GM18511 (cell line): Measurements from ENCODE around the gene CTNND2.
"Not testable (repeated sequence)": the region's sequence is repeated elsewhere in the genome, so short reads cannot be mapped to it uniquely, and the experiment has no call there.

Experiments
- ATAC-seq: cut with Tn5 transposase; IDR thresholded peaks from one replicate; pipeline ENCODE4 v1.9.1; 2021; ENCODE audit warnings: mild to moderate bottlenecking, moderate library complexity; ENCODE audit not compliant: unreplicated experiment

The CTNND2 gene

DNA sequence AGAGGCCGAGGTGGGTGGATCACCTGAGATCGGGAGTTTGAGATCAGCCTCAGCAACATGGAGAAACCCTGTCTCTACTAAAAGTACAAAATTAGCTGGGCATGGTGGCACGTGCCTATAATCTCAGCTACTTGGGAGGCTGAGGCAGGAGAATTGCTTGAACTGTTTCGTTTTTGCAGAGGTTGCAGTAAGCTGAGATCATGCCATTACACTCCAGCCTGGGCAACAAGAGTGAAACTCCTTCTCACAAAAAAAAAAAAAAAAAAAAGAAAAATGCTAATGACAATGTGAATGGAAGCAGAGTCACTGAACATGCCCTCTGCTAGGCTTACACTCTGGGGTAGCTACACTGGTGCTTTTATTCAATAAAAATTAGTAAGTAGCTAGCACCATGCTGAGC lies 899.7 kb downstream of the CTNND2 start:
- ATAC-seq, result not testable (repeated sequence)

DNA sequence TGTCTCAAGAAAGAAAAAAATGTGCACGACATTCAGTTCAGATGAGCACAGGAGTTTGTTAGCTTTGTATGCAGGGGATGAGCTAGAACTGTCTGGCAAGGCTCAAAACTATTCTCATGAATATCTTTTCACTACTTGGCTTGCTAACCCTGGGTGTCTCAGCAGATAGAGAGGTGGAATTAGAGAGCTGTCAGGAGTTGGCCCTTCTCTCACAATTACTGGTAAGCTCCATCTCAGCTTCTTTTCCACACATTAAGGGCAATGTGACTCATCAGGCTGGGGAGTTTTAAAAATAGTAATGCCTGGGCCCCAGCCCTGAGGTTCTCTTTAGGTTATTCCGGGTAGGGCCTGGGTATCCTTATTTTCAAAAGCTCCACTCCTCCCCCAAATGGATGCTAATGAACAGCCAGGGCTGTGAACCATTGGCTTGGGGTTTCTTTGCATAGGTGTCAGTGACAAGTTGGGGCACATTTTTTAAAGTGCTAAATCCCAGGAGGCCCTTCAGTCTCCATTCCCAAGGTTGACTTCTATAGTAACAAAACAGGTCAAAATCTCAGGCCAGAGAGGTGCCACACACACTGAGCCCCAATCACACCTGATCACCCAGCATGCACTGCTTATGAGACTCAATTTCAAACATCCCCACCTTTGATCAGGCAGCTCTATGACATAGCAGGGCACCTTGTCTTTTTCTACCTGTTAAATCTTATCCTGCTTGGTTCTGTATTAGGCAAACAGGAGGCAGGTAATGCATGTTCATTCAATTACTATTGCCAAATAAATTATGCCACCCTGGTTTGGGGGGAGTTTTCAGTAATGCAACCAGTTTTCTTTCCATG lies 903.5 kb downstream of the CTNND2 start:
- ATAC-seq, result no peak

DNA sequence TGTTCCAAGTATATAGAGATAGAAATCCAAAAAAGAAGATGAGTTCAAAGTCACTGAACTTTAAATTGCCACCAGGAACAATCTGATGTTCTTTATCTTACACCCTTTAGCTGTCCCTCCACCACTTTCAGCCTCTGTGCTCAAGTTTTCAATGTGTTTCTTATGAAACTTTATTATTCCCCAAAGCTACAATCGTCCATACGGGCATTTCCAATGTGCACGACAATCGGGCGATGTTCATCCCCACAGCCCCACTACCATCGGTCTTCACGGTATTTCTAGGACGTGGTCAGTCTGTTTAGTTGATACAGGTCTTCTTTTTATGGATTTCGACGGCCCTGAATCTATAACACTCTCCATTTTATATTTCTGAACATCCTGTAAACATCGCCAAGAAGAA lies 904.5 kb downstream of the CTNND2 start:
- no peak for ATAC-seq

DNA sequence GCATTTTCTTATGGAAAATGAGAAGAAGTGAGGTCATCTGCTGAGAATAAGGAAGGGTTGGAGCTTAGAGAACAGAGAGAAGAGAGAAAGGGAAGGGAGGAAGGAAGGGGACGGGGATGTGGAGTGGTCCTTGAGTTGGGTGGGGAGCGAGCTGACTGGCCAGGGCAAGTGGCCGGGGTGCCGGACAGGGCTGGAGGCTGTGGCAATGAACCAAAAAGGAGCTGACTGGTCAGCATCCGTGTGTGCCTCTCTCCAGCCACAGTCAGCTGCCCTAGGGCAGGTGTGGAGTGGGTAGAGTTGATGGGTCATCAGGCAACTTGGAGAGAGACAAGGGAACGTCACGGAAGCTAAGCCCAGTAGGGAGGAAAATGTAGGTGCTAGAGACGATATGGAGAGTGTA lies 908.4 kb downstream of the CTNND2 start:
- no peak for ATAC-seq

DNA sequence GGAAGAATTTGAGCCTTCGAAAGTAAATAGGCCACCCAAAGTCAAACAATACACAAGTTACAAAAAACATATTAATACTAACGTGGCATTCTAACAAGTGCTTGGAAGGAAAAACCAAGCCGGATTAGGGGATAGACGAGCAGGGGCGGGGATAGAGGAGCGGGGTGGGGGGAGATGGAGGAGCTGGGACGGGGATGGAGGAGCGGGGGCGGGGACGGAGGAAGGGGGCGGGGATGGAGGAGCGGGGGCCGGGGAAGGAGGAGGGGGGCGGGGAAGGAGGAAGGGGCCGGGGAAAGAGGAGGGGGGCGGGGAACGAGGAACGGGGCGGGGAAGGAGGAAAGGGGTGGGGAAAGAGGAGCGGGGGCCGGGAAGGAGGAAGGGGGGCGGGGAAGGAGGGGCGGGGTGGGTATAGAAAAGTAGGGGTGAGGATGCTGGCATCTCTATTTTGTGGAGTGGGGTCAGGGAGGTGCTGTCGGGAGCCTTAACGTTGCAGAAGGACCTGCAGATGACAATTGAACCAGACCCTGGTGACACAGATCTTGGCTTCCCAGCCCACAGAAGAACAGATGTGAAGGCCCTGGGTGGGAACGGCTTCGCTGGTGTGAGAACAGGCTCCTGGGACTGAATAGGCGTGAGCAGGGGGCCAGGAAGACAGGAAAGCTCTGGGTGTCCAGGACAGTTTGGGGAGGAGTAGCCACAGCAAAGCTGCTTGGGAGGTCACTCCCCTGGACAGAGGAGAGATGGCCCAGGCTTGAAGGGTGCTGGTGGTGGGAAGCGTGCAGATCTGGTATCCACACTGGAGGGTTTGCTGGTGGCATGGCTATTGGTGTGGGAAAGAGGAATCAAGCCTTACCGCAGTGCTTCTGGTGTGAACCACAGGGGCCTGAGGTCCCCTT lies 909.9 kb downstream of the CTNND2 start:
- ATAC-seq, result no peak

DNA sequence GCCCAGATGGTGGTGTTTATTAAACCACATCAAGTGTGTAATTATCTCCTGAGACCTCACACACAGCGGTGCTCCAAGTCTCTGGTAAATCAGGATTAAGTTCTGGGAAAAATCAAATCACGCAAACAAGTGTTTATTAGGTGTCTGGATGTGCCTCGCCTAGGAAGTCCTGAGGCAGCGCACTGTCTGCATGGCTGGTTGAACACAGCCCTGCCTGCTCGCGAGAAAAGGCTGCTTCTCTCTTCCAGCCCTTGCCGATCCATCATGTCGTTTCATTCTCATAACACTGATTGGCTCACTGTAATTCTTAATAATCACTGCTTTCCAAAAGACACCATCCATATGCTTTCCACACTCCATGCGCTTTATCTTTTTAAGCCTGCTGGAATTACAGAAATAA lies 913.6 kb downstream of the CTNND2 start:
- ATAC-seq, result no peak

DNA sequence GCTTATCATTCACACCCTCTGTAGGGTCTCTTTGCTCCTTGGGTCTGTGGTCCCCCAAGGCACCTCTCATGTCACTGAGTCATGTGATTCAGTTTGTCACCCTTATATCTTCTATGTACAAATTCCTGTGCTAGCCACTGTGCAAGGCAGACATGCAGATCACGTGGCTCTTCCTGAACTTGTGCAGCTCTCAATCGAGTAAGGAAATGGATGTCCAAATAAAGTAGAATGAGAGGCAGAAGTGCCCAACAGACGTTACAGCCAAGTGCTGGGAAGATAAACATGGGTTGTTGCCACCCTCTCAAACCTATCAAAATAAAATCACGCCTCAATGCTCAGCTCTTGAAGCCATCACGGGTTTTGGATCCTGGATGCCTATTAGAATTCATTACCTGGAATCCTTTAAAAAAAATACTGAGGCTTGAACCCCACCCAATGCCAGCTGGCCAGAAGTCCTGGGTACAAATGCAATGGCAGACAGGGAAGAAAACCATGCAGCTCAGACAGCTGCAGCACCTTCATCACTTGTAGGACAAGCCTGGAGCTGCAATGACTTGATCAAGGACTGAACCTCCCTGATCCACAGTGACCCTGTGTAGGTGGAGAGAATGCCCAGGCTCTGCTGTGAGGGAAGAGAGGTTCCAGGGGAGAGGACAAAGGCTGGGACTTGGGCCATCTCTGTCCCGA lies 914.5 kb downstream of the CTNND2 start:
- ATAC-seq, result no peak

DNA sequence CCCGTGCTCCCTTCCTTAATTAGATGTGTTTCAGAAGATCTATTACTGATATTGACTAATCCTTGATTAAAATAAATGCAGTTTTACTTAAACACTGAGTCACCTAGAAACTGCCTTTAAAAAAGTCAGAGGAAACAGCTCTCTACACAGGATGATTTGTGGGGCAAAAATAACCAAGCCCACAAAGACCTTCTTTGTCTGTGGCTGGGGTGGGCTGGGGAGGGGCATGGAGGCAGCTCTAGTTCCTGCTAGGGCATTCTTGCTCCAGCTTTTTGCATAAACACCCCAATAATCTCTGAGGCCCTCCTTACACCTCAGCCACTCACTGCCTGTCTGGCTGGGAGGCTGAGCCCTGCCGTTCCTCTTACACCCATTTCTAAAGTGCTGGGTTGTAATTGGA lies 915.6 kb downstream of the CTNND2 start:
- ATAC-seq, result no peak

DNA sequence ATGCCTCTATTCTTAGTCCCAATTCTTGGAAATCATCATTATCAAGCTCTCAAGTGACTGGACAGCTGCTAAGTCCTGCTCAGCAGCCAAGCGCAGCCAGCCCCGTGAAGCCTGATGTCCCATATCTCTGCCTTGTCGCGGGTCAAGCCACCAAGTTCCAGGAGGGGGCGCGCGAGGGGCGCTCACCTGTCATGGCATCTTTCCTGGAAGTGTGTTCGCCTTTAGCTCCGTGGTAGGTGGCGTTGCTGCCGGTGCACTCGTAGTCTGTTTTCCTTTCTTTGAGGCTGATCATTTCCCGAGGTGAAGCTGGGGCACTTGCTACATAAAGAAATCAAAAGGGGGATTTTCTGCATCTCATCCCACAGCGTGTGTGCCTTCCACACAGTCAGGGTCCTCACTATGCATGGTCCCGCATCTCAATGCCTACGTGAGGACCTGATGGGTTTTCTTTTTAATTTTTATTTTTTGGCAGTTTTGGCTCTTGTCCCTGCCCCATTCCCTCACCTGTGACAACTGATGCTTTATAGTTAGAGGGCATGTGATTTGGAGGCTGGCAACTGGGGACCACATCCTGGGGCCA lies 916.2 kb downstream of the CTNND2 start:
- peak; percentile 90 for ATAC-seq

DNA sequence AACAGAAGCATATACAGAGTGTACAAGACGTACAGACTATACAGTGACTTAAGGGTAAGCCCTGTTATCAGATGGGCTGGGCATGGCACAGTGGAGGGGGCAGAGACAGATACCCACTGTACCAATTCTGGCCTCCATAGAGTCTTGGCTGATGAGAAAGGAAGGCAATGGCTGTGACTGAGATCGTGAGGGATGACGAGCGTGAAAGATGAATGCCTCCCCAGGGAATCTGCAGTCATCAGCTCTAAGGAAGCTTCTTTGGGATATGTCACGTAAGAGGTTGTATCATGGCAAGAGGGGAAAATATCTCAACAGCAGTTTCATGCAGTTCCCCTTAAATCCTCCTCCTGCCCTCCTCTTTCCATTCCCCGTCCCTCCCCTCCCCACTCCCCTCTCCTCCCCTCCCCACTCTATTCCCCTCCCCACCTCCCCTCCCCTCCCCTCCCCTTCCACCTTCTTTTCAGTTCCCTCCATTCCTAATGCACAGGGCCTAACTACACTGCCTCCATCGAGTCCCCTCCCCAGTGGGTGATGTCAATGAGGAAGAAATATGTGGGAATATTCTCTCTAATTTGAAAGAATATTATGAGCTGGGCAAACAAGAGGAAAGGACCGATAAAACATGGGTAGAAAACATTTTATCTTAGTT lies 916.8 kb downstream of the CTNND2 start:
- ATAC-seq, result no peak

DNA sequence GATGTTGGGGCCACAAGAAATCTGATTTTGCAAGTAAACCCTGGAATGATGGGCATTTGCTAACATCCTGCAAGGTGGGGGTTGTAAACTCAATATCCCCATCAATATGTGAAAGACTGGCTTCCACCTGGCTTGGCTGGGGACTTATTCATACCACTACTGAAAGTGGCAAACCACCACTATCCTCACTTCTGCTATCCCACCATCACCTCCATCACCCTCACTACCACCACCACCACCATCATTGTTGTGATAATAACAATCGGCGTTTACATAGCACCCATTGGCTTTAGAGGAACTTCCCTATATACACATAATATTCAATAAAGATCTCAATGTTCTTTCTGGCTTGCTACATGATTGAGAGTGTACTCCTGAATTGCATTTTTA lies 918.5 kb downstream of the CTNND2 start:
- peak; percentile 56 for ATAC-seq

DNA sequence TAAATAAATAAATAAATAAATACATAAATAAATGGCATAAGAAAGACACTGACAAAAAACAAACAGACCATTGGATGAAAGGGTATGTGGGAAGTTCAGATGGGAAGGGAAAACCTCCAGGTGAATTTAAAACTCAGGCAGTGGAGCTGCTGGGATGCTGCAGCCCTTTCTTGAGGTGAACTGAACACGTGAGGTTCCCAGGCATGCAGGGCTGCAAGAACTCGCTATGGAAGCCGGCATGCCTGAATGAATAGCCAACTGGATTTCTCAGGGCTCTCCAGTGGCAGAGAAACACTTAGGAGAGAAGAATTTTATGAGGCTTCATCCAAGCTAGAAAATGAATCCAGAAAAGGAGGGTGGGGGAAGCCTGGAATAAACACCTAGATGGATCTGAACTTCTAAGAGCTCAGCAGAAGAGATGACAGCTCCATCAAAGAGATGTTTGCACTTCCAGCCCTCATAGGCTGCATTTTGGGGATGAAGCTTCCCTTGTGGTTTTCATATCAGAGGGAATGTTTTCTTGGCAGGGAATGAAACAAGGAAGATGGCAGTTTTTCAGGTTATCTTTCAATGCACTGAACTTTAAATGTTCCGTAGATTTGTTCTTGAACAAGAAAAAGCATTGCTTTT lies 919.0 kb downstream of the CTNND2 start:
- no peak for ATAC-seq

DNA sequence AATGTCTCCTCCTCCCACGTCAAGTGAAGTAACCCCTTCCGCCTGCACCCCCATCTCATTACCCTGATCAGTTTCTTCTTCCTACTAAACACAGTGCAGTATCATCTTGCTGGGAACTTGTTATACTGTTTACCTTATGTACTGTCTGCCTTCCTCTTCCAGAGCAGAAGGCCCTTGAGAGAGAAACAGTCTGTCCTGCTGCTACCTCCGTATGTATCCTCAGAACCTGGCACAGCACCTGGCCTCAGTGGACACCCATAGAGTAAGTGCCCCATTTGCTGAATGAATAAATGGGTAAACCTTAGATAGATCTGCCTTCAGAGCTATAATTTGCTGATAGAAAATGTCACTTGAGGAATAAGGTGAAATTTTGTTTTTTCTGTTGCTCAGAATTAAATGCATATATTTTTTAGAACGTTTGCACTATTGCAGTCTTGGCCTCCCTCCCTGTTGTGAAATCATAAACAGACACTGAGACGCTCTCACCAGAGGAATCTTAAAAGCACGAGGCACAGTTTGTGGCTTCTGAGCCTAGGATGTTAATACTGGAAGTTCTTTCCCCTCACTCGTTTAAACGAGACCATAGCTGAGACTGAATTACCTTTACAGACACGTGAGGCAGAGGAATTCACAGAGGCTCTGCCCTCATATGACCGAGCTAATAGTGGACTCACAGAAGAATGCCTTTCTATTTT lies 920.1 kb downstream of the CTNND2 start:
- no peak for ATAC-seq

DNA sequence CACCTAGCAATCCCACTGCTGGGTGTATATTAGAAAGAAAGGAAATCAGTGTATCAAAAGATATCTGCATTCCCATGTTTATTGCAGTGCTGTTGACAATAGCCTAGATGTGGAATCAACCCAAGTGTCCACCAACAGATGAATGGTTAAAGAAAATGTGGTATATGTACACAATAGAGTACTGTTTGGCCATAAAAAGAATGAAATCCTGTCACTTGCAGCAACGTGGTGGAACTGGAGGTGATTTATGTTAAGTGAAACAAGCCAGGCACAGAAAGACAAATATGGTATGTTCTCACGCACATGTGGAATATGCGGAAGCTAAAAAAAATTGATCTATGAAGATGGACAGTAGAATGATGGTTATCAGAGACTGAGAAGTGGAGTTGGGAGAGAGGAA lies 921.6 kb downstream of the CTNND2 start:
- no peak for ATAC-seq

DNA sequence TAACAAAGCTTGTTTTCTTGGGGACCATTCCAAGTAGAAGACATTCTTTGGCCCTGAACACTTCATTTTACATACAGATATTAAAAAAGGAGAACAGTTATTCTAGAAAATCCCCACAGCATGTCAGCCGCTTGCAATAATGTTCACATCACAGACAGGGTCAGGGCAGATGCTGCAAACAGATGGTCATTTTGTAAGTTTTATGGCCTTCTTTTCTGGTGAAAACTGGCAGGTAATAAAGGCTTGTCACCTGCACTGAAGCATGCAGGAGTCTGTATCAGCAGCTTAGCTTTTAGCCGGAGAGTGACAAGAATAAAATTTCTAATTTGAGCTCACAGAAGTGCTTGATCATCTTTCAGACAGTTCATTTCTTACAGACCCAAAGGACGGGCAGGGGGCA lies 922.3 kb downstream of the CTNND2 start:
- no peak for ATAC-seq

DNA sequence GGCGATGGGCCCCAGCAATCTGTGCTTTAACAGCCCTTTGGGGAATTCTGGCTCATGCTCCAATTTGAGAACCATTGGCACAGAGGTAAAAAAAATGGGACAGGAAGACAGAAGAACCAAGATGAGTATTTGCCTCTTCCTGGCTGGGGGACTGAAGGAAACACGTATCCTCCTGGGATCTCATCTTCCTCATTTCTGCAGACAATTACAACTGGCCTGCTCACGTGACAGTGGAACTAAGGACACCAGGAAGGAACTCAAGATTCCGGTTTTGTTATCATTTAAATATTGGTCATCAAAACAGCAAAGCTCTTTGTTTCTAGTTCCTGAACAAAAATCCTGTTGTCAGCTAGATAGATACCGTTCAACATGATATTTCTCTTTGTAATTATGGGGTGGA lies 927.2 kb downstream of the CTNND2 start:
- no peak for ATAC-seq

DNA sequence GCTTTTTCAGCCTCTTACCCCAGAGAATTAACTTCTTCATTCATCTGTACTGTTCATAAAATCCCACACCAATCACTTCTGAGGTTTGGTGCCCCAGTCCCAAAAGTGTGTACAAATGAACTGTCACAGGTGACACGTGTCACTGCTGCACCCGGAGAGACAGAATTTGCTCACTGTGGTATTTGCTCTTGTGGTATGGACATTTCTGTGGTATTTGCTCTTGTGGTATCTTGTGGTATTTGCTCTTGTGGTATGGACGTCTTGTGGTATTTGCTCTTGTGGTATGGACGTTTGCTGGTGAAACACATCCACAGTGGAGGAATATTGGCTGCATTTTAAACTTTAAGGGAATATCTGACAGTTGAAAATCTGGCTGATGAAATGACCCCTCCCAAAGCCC lies 928.3 kb downstream of the CTNND2 start:
- ATAC-seq, result no peak

DNA sequence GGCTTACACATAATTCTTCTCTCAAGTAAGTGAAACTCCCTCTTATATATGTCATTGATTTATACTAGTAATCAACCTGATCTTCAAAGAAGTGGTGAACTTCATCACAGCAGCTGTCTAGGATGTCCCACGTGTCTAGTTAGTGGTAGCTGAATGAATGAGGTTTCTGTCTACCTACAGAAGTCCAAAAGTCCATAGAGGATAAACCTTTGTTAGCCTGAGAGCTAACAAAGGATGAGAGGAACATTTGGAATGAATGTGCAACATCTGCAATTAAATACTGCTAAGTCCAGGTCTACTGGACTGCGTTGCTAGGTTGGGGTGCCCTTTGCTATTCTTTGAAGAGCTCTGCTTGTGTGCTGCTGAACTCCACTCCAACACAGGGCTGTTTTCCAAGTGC lies 929.4 kb downstream of the CTNND2 start:
- no peak for ATAC-seq

DNA sequence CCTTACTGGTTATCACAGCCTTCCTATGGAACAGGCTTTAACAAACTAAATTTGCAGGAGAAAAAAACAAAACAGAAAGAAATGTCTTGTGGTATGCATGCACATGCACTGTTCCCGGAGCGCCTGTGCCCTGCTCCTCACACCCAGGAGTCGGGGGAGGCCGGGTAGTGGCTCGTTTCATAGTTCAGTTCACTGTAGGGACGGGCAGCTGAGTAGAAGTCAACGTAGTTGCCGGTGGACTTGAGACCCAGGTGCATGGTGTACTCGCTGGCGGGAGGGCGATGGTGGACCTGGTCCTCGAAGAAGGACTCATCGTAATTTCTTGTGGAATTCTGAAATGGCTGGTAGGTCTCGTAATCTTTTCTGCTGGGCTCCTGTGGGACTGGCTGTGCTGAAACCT lies 930.9 kb downstream of the CTNND2 start:
- no peak for ATAC-seq
